Esophagus muscularis mucosa (tissue), 3 donors: ENCODE measurements around the gene ZNF536.

Experiments used
- CTCF ChIP-seq, 3 experiments: fragments of 200-600 bp in 2 of 3; fragments of 450-650 bp in 1 of 3; sonication (generic) in 2 of 3; IDR thresholded peaks; one replicate each; pipeline ENCODE4 v1.5.1; 2017 to 2019; ENCODE audit warnings: antibody characterized with exemption in 3 of 3, mild to moderate bottlenecking in 2 of 3, moderate library complexity in 1 of 3
- POLR2A ChIP-seq: fragments of 450-650 bp; IDR thresholded peaks from one replicate; pipeline ENCODE4 v1.6.1; 2017; ENCODE audit warnings: antibody characterized with exemption, moderate library complexity, mild to moderate bottlenecking, low read depth
- POLR2AphosphoS5 ChIP-seq, 2 donors: sonication (generic); formaldehyde crosslinking; IDR thresholded peaks; one replicate each; pipeline ENCODE4 v1.6.1; 2017; ENCODE audit warnings: antibody characterized with exemption in 2 of 2

DNA sequence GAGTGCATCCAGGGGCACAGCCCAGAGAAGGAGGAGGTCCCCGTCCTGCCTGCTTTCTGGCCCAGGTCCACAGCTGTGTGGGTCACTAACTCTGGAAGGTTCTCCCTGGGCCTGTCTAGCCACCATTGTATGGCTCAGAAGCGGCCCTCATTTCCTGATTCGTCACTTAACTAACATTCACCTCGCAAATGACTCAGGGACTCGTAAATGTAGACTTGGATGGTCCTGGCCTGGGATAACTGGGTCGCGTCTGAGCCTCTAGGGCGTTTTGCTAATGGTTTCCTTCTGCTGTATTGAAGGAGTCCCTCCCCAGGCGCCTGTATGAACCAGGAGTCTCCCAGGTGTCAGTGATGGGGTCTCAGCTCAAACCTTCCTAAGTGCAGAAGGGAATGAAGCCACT is 162.8 kb downstream of the ZNF536 start:
- TF ChIP-seq POLR2AphosphoS5 (IDR thresholded peaks at IDR 0.05) (no peak), POLR2A (no peak), CTCF (IDR thresholded peaks at IDR 0.05) (no peak)
